DND-41 (cell line): ENCODE results near the gene GPR171.

ENCODE experiments used
- ATAC-seq: fragments of 200-7000 bp; cut with Tn5 transposase; 3 replicates; pipeline ENCODE4 v1.9.1; 2021; ENCODE audit warnings: low read depth; ENCODE audit not compliant: insufficient read depth
- DNase-seq: peaks from one replicate; pipeline ENCODE4 v3.0.0-alpha.2; 2020
- H2AFZ ChIP-seq: 2 replicates; pipeline ENCODE4 v1.6.0; 2012; ENCODE audit warnings: low read depth, low read length
- H3K27ac ChIP-seq: 2 replicates; pipeline ENCODE4 v1.5.1; 2012; ENCODE audit warnings: low read length, inconsistent platforms
- H3K27me3 ChIP-seq: fragments of 200-600 bp; sonication (generic); 2 replicates; pipeline ENCODE4 v1.6.0; 2012; ENCODE audit warnings: low read length, mild to moderate bottlenecking, inconsistent platforms; ENCODE audit not compliant: insufficient read depth, poor library complexity
- H3K36me3 ChIP-seq: 2 replicates; pipeline ENCODE4 v1.5.1; 2012; ENCODE audit warnings: low read length, inconsistent platforms; ENCODE audit not compliant: insufficient read depth
- H3K4me1 ChIP-seq: 2 replicates; pipeline ENCODE4 v1.5.1; 2012; ENCODE audit warnings: mild to moderate bottlenecking, low read length; ENCODE audit not compliant: insufficient read depth
- H3K4me2 ChIP-seq: 2 replicates; pipeline ENCODE4 v1.6.0; 2012; ENCODE audit warnings: mild to moderate bottlenecking, moderate library complexity, low read length, inconsistent platforms; ENCODE audit not compliant: insufficient read depth
- H3K4me3 ChIP-seq, 2 experiments: fragments of 200-600 bp in 1 of 2; shearing (Covaris generic) in 1 of 2; 2 replicates each; pipeline ENCODE4 v1.5.1; 2012 to 2016; ENCODE audit warnings: inconsistent platforms in 2 of 2, low read length in 2 of 2, mild to moderate bottlenecking in 2 of 2, low read depth in 1 of 2, moderate library complexity in 1 of 2
- H3K79me2 ChIP-seq: 2 replicates; pipeline ENCODE4 v1.6.0; 2012; ENCODE audit warnings: low read length, inconsistent platforms; ENCODE audit not compliant: insufficient read depth
- H3K9ac ChIP-seq: 2 replicates; pipeline ENCODE4 v1.6.0; 2012; ENCODE audit warnings: low read depth, mild to moderate bottlenecking, inconsistent platforms, low read length, moderate library complexity
- H3K9me3 ChIP-seq: 2 replicates; pipeline ENCODE4 v1.5.1; 2012; ENCODE audit warnings: low read length, moderate library complexity, mild to moderate bottlenecking, inconsistent platforms; ENCODE audit not compliant: insufficient read depth, severe bottlenecking
- H4K20me1 ChIP-seq: 2 replicates; pipeline ENCODE4 v1.6.0; 2012; ENCODE audit warnings: low read length; ENCODE audit not compliant: insufficient read depth
- CTCF ChIP-seq: IDR thresholded peaks from 2 replicates; pipeline ENCODE4 v1.5.1; 2012; ENCODE audit warnings: borderline replicate concordance, low read length, moderate library complexity, mild to moderate bottlenecking; ENCODE audit not compliant: poor library complexity, severe bottlenecking; ENCODE audit errors: extremely low read depth
- EZH2 ChIP-seq: IDR thresholded peaks from 3 replicates; pipeline ENCODE4 v1.6.1; 2012; ENCODE audit warnings: borderline replicate concordance, low read depth, mild to moderate bottlenecking, moderate library complexity, low read length, inconsistent platforms; ENCODE audit not compliant: severe bottlenecking

GPR171 gene

DNA sequence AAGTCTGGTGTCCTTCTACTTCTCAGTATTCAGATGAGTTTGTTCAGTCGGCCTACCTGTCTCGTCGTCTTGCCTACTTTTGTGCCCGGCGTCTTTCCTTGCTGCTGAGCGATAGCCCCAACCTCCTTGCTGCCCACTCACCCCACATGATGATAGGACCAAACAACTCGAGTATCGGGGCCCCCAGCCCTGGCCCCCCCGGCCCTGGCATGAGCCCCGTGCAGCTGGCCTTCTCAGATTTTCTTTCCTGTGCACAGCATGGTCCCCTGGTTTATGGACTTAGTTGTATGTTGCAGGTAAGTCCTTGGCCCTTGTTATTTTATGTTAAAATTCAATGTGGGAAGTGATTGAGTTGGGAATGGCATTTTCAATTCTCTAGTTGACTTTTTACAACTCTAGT is 43.2 kb downstream of the GPR171 start:
- no peak overlapping the region for H3K4me3 ChIP-seq
- H3K27me3 ChIP-seq: no peaks in the 10 kb centered on the region
- ATAC-seq (no peak), DNase-seq (no peak)
- no peaks in the 10 kb centered on the region for H3K9me3 ChIP-seq
- H2AFZ ChIP-seq: no peak overlapping the region
- no peaks in the 10 kb centered on the region for H4K20me1 ChIP-seq
- H3K36me3 ChIP-seq: peaks cover 11% of the 10 kb centered on the region; the same call in 1 of the 2 replicates
- H3K27ac ChIP-seq: no peak overlapping the region
- H3K79me2 ChIP-seq: no peaks in the 10 kb centered on the region
- no peak overlapping the region for H3K4me2 ChIP-seq
- no peak for TF ChIP-seq EZH2
- no peak for TF ChIP-seq CTCF
- no peaks in the 10 kb centered on the region for H3K4me1 ChIP-seq
- H3K9ac ChIP-seq: no peak overlapping the region

- Histone ChIP-seq H3K4me1 (no peaks in the 10 kb centered on the region), H3K27ac (no peak overlapping the region), H3K36me3 (peaks cover 5% of the 10 kb centered on the region; the same call in 1 of the 2 replicates), H3K79me2 (no peaks in the 10 kb centered on the region), H3K4me2 (no peak overlapping the region), H4K20me1 (no peaks in the 10 kb centered on the region), H2AFZ (no peak overlapping the region), H3K9ac (no peak overlapping the region), H3K4me3 (no peak overlapping the region), H3K9me3 (no peaks in the 10 kb centered on the region), H3K27me3 (no peaks in the 10 kb centered on the region)
- DNase-seq: peak; percentile 49
- peak; percentile 95 for ATAC-seq
- TF ChIP-seq CTCF (peak; percentile 77), EZH2 (no peak)
Measured at GRCh38 chr3:151156618-151157216, 46.3 kb downstream of the GPR171 start.

DNA sequence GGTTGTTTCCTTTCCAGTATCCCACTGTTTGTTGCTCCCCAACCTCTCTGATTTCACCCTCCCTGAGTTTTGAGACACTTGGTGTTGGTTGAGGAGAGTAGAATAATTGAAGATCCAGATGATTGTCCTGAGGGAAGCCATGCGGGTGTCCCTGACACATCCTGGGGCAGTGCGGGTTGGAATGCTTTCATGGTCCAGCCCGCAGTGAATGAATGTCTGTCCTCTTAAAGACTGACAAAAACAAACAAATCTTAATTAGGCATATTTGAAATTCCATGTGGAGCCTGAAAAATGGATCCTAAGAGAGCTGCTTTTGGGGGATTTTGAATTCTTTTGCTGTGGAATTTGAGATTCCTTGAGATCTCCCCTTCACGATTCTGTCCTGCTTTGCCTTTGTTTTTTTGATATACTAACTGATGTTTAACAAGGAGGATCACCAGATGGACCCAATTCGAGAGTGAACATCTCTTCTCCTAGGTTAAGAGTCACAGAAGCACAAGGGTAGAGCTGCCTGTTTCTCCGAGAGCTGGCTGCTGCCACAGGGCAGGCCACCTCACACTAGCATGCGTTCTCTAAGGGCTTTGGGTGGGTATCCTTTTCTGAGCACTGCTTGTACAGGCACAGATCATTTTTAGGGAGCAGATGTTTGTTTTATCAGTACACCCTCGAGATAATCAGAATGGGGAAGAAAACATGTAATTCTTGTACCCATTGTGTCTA is 47.4 kb downstream of the GPR171 start:
- no peak overlapping the region for H2AFZ ChIP-seq

More for the DNA sequence above, 47.4 kb downstream of the GPR171 start:
- Histone ChIP-seq H3K4me2 (no peak overlapping the region), H3K4me1 (no peaks in the 10 kb centered on the region), H3K4me3 (no peak overlapping the region), H3K27me3 (no peaks in the 10 kb centered on the region), H3K79me2 (no peaks in the 10 kb centered on the region), H3K9ac (no peak overlapping the region), H4K20me1 (no peaks in the 10 kb centered on the region), H3K36me3 (peaks cover 5% of the 10 kb centered on the region; the same call in 1 of the 2 replicates), H3K27ac (no peak overlapping the region), H3K9me3 (no peaks in the 10 kb centered on the region)
- ATAC-seq: no peak
- TF ChIP-seq EZH2: no peak
- no peak for TF ChIP-seq CTCF
- DNase-seq: no peak
